Thoracic aorta (tissue), 2 donors: ENCODE data around the gene PRMT6. TPM values are rescaled to one million over a fixed set of nuclear protein-coding genes. Genes with fewer than 3 reads are reported as not detected.

ENCODE experiments used
- ATAC-seq: fragments of 150-250 bp; one replicate; pipeline ENCODE4 v1.8.0; 2017; ENCODE audit warnings: low read depth; ENCODE audit not compliant: insufficient number of reproducible peaks, low FRiP score
- DNase-seq: peaks from one replicate; pipeline ENCODE4 v3.0.0-alpha.2; 2020; ENCODE audit warnings: low spot score
- H3K27ac ChIP-seq, 2 donors: fragments of 200-600 bp; sonication (generic); 1 replicate in 1 of 2; 2 replicates in 1 of 2; pipeline ENCODE4 v1.5.1; 2016; ENCODE audit warnings: mild to moderate bottlenecking in 2 of 2, moderate library complexity in 2 of 2
- H3K27me3 ChIP-seq: fragments of 200-600 bp; sonication (generic); replicated peaks from 2 replicates; pipeline ENCODE4 v1.6.0; 2016; ENCODE audit warnings: mild to moderate bottlenecking; ENCODE audit not compliant: insufficient read depth
- H3K36me3 ChIP-seq: fragments of 200-600 bp; sonication (generic); one replicate; pipeline ENCODE4 v1.5.1; 2016
- H3K4me1 ChIP-seq, 2 donors: fragments of 200-600 bp; sonication (generic); 1 replicate in 1 of 2; 2 replicates in 1 of 2; pipeline versions ENCODE4 v1.5.1 to v1.6.0; 2016; ENCODE audit warnings: low read depth in 2 of 2, mild to moderate bottlenecking in 1 of 2; ENCODE audit not compliant: control insufficient read depth in 1 of 2
- H3K4me3 ChIP-seq: fragments of 200-600 bp; sonication (generic); 2 replicates; pipeline ENCODE4 v1.5.1; 2016; ENCODE audit warnings: mild to moderate bottlenecking
- H3K9me3 ChIP-seq: fragments of 200-600 bp; sonication (generic); 2 replicates; pipeline ENCODE4 v1.5.1; 2016
- CTCF ChIP-seq: fragments of 200-600 bp; sonication (generic); IDR thresholded peaks from one replicate; pipeline ENCODE4 v1.5.1; 2019; ENCODE audit warnings: antibody characterized with exemption
- total RNA-seq, 2 donors: library from RNA; depleted of rRNA; stranded (reverse); fragments of >200 nt; gene quantifications; one replicate each; pipeline versions ENCODE4 v1.1.0 to v1.2.3, GENCODE V29; 2016

The PRMT6 gene
- total RNA-seq, 2 donors from 2014 or later, result 6.4 to 14.0 TPM

- Histone ChIP-seq H3K36me3 (no peaks in the 10 kb centered on the region), H3K27ac (no peak overlapping the region), H3K27me3 (no peaks in the 10 kb centered on the region), H3K9me3 (no peaks in the 10 kb centered on the region), H3K4me1 (no peaks in the 10 kb centered on the region), H3K4me3 (no peak overlapping the region)
- ATAC-seq, result no peak
- TF ChIP-seq CTCF, result no peak
- DNase-seq, result no peak
These were observed 42.5 kb downstream of the PRMT6 start for GRCh38 chr1:107098961-107099360.

- H3K4me1 ChIP-seq, result no peaks in the 10 kb centered on the region
- H3K27me3 ChIP-seq, result no peaks in the 10 kb centered on the region
- no peaks in the 10 kb centered on the region for H3K36me3 ChIP-seq
- H3K27ac ChIP-seq, result no peak overlapping the region
- TF ChIP-seq CTCF, result no peak
- ATAC-seq (no peak), DNase-seq (no peak)
- no peaks in the 10 kb centered on the region for H3K9me3 ChIP-seq
- H3K4me3 ChIP-seq, result no peak overlapping the region
These were observed 44.0 kb downstream of the PRMT6 start for GRCh38 chr1:107100331-107100984.

- Histone ChIP-seq H3K4me3 (no peak overlapping the region), H3K27me3 (no peaks in the 10 kb centered on the region), H3K36me3 (no peaks in the 10 kb centered on the region), H3K9me3 (no peaks in the 10 kb centered on the region), H3K27ac (no peak overlapping the region), H3K4me1 (no peaks in the 10 kb centered on the region)
- TF ChIP-seq CTCF, result no peak
- ATAC-seq (no peak), DNase-seq (no peak)
These were observed 49.4 kb downstream of the PRMT6 start for GRCh38 chr1:107105914-107106313.

Other genes with a start within 250 kb of the PRMT6 start
- gene NTNG1, start 84.4 kb downstream of the PRMT6 start, total RNA-seq, result 1 to 10 TPM in 1 of 2 donors, under 1 TPM in 1; 0.99 to 1.4 TPM